RKO (cell line): Measurements from ENCODE around the gene GGT7.
"Not testable (repeated sequence)": the region's sequence is repeated elsewhere in the genome, so short reads cannot be mapped to it uniquely, and the experiment has no call there.

ENCODE experiments used
- DNase-seq: peaks from one replicate; pipeline ENCODE4 v3.0.0-alpha.2; 2016; ENCODE audit warnings: low spot score

GGT7 gene

GRCh38 chr20:34872622-34873224, at the start of gene GGT7:
GGT7 (minus strand) TSS chr20:34872856; CDS start chr20:34872815, 41 bp downstream.
- no peak for DNase-seq

DNA sequence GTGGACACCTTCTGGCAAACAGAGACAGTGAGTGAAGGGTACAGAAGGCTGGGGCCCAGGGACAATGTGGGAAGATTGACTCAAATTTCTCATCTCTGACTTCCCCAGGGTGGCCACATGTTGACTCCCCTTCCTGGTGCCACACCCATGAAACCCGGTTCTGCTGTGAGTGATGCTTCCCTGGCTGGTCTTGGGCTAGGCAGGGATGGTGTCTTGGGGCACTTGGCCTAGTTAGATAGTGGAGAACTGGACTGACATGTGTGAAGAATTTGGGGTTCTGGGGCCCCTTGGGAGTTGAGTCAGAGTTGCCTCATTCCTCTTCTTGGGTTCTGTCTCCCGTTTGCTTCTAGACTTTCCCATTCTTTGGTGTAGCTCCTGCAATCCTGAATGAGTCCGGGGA, 48.8 kb upstream of the GGT7 start:
- DNase-seq, result no peak

- DNase-seq, result no peak
Measured at GRCh38 chr20:34920055-34920454, 47.4 kb upstream of the GGT7 start.

GRCh38 chr20:34916774-34917354, 44.2 kb upstream of the GGT7 start:
- no peak for DNase-seq

DNA sequence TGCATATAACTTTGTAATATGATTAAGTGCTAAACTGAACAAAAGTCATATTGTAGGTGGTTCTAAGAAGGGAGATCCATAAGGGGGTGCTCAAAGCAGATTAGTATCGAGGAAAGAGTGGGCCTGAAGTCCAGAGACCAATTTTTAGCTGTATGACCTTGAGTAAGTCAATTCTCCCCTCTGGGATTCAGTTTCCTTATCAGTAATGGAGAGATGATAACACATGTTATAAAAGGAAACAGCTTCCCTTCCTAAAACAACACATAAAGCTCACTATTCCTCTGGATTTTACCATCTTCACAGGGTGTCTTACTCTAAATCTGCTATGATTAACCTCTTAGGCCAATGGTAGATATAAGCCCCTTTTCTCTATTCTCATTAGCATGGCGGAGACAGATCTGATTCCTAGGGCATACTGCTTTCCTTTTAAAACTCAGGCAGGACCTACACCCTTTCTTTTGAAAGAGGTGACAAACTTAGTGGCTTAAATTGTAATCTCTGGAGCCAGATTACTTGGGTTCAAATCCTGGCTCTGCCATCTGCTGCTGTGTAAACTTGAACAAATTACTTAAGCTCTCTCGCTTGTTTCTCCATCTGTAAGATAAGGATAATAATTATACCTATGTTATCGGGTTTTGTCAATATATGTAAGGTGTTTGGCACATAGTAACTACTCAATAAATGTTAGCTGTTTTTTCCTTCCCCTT, 43.2 kb upstream of the GGT7 start:
- no peak for DNase-seq

DNA sequence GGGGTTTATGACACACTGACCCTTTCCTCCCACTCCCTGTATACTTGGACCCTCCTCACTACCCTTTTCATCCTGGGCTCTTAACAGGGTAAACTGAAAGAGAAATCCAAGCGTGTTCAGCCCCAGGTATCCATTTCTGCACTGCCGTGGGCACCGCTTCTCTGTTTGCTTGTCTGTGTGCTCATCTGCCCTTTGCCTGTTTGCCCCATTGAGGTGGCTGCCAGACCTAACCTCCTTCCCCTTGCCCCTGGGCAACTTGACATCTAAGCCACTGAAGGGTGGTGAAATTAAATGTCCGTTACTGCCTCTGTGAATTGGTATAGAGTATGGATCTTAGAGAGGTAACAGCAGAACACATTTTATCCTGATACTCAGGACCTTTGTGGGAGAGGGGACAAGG, 42.5 kb upstream of the GGT7 start:
- no peak for DNase-seq

DNA sequence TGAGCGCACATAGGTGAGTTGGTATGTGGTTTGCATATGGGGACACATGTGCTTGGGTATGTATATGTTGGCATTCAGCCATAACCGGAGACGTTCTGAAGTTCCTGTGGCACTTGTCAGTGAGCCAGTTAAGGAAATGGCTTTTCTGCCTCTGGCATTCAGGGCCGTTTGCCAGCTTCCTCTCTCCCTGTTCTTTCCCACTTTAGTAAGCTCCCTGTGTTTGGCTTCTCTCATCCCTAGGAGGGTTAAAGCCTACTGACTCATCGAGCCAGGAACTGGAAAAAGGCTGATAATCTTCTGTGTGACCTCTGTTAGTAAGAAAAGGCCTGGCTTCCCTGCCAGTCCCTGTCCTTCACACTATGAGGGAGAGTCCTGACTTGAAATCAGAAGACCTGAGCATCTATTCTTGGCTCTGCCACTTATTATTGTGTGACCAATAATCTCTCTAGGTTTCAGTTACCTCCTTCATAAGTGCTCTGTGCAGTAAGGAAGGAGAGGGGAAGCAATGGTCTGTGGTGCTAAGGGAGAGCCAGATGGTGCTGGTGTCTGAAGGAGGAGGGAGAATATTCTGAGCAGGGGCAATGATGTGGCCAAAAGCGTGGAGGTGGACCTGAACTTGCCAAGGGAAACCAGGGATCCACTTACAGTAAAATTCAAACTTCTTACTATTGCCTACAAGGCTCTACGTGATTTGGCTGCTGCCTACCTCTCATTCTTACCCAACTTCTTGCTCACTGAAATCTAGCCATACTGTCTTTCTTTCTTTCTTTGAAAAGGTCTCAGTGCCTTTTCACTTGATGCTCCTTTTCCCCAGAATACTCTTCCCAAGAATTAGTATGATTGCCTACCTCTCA, 35.2 kb upstream of the GGT7 start:
- DNase-seq, result peak; percentile 80

- no peak for DNase-seq
Measured at GRCh38 chr20:34904202-34904621, 31.6 kb upstream of the GGT7 start.

GRCh38 chr20:34898731-34899130, 26.1 kb upstream of the GGT7 start:
- DNase-seq, result not testable (repeated sequence)

- DNase-seq, result not testable (repeated sequence)
Measured at GRCh38 chr20:34898129-34898528, 25.5 kb upstream of the GGT7 start.

DNA sequence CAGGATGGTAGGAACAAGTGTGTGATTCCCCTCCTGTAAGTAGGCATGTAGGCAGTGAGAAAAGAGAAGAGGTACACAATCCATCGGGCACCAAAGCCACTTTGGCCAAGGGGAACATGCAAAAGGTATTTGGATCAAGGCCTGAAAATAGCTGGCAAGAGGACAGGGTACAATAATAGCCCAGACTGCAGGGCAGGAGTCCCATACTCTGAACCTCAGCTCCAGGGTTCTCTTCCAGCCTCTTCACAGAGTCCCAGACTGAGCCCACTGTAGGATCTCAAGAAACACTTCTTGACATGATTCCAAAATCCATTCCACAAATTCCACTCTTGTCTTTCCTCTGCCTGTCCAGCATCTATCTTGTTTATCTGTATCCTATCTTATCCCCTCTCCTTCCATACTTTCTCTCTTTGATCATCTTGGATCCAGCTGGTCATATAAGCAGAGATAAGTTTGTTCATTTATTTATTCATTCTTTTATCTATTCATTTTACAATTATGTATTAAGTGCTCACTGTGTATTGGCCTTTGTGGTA, 23.5 kb upstream of the GGT7 start:
- DNase-seq, result no peak

- no peak for DNase-seq
Measured at GRCh38 chr20:34895465-34895864, 22.8 kb upstream of the GGT7 start.

DNA sequence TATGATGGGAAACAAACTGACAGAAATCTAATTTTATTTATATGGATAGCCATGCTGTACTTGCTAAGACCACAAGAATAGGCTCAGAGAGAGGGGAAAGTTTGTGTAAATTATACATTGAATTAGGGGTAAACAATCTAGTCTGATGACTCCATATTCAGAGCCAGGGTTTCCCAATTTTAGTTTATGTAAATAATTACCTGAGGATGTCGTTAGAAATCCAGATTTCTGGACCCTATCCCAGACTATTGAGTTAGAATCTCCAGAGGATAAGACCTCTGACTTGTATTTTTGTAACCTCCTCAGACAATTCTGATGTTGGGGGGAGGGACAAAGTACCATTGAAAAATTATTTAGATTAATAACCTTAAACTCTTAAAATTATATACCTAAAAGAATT, 22.1 kb upstream of the GGT7 start:
- DNase-seq, result no peak

DNA sequence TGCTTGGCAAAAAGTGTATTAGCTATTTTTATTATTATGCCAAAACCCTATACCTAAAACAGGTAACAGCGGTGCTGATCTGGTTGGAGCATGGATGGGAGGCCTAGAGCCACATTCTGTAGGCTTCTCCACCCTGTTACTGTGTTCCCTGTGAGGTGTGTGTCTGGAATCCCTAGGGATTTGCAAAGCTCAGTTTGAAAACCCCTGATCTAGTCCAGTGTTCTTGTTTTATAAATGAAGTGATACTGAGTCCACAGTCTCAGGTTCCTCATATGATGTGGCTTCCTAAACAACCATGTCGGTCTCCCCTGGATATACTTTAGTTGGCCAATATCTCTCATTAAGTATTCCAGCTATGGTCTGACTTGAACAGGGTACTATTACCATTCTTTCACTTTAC, 20.0 kb upstream of the GGT7 start:
- no peak for DNase-seq

DNA sequence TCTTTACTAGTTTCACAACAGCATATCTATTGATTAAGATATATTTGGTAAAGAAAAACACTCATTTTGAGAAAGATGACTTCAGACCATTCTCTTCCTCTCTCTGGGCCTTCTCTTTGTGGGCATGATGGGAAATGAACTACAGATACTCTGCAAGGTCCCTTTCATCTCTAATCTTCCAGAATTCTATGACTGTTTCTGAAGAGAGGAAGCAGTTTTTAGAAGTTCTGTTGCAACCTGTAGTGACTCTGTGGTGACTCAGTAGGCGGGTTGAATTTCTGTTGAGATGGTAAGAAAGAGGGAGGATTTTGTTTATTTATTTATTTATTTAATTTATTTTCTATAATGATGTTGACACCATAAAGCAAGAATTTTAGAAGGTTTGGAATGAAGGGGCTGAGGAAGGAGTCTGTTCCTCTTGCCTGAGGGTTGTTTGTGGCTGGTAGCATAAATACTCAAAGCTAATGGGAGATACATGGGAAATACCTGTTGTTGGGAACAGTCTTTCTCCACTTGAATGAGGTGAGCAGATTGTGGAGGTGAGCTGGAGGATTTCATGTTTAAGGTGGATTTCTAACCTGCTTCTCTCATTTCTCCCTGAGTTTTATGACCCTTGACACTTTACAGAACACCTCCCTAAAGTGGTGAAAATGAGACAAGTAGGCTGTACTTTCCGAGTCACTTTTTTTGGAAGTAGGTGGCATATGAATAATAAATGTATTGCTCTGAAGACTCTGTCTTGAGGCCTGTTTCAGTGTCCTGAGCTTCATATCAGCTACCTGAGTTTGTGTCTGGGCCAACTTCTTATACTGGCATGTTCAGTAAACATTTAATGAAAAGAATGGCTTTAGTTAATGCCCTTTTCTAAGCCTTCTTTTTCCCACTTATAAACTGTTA, 18.8 kb upstream of the GGT7 start:
- DNase-seq, result peak; percentile 75

DNA sequence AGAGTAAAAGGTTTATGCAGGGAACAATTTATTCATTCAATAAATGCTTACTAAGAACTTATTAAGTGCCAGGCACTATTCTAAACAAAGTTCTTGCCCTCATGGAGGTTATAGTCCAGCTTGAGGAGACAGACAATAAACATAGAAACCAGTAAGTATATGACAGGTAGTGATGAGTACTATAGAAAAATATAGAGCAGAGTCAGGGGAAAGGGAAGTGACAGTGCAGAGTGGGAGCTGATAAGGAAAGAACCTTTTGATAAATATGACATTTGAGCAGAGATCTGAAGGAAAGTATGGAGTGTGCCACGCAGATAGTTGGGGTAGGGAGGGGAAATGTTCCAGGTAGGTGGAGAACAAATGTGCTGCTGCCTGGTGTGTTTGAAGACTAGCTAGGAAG, 15.8 kb upstream of the GGT7 start:
- DNase-seq, result no peak

- DNase-seq, result no peak
Measured at GRCh38 chr20:34887023-34887422, 14.4 kb upstream of the GGT7 start.

- DNase-seq, result no peak
Measured at GRCh38 chr20:34886122-34886521, 13.5 kb upstream of the GGT7 start.

DNA sequence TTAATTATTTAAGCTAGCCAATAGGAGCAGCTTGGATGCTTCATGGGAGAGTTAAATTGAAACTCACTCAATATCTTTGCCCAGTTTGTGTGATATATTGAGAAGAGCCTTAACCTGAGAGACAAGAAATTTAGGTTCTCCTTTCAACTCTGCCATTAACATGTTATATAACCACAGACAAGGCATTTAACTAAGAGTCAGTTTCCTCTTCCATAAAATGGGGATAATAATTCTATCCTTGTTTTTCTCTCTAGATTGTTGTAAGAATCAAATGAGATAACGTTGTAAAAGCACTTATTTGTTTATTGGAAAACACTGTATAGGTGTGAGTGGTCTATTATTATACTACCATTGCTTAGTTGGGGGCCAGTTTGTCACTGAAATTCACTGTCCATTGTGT, 11.6 kb upstream of the GGT7 start:
- DNase-seq, result no peak

- no peak for DNase-seq
Measured at GRCh38 chr20:34883809-34884208, 11.2 kb upstream of the GGT7 start.

- DNase-seq, result no peak
Measured at GRCh38 chr20:34883087-34883688, 10.5 kb upstream of the GGT7 start.
